HEK293 (cell line): Measurements from ENCODE around the gene TLL1.

Experiments
- CTCF ChIA-PET: fragments of 350-600 bp; formaldehyde crosslinking; extraction: SDS; loops from one replicate; lab custom pipeline; 2021; ENCODE audit warnings: antibody characterized with exemption; lab: Yijun Ruan, JAX
- POLR2A ChIA-PET: fragments of 300-600 bp; formaldehyde crosslinking; extraction: SDS; loops from one replicate; lab custom pipeline; 2020; ENCODE audit warnings: antibody characterized with exemption, inconsistent platforms; lab: Yijun Ruan, JAX
- H3K27ac ChIP-seq: fragments of 200-500 bp; sonication (Bioruptor generic); 2 replicates; pipeline ENCODE4 v1.5.1; 2014; ENCODE audit warnings: low read depth, low read length, control low read depth, inconsistent platforms; ENCODE audit errors: extremely low read depth
- H3K36me3 ChIP-seq, 2 experiments: fragments of 200-500 bp in 1 of 2; sonication (Bioruptor generic) in 1 of 2; 1 replicate in 1 of 2; 2 replicates in 1 of 2; pipeline ENCODE4 v1.5.1; 2014 to 2017; ENCODE audit warnings: inconsistent platforms in 2 of 2, low read length in 2 of 2; ENCODE audit not compliant: control insufficient read depth in 2 of 2, insufficient read depth in 1 of 2
- H3K4me1 ChIP-seq: fragments of 200-500 bp; sonication (Bioruptor generic); 2 replicates; pipeline ENCODE4 v1.5.1; 2014; ENCODE audit warnings: mild to moderate bottlenecking, low read length, inconsistent platforms; ENCODE audit not compliant: control insufficient read depth, insufficient read depth
- H3K4me3 ChIP-seq: 2 replicates; pipeline ENCODE4 v1.5.1; 2011; ENCODE audit warnings: low read depth, mild to moderate bottlenecking, control low read depth, low read length, moderate library complexity
- H3K9me3 ChIP-seq: fragments of 200-500 bp; sonication (Bioruptor generic); 2 replicates; pipeline ENCODE4 v1.5.1; 2014; ENCODE audit warnings: low read depth, low read length, inconsistent platforms; ENCODE audit not compliant: control insufficient read depth, insufficient read depth
- ATF2 ChIP-seq: fragments of 450-650 bp; formaldehyde crosslinking; IDR thresholded peaks from 2 replicates; pipeline ENCODE4 v1.5.1; 2016; ENCODE audit warnings: missing biosample characterization, missing genetic modification characterization, low read depth
- BCL11B ChIP-seq: fragments of 450-650 bp; formaldehyde crosslinking; IDR thresholded peaks from 2 replicates; pipeline ENCODE4 v1.5.1; 2016; ENCODE audit warnings: low read depth, missing biosample characterization, missing genetic modification characterization
- HOXC10 ChIP-seq: sonication (generic); formaldehyde crosslinking; IDR thresholded peaks from 2 replicates; pipeline ENCODE4 v1.8.1; 2023; ENCODE audit warnings: mild to moderate bottlenecking, missing genetic modification reagents
- IKZF3 ChIP-seq: fragments of 450-650 bp; IDR thresholded peaks from 2 replicates; pipeline ENCODE4 v1.5.0; 2018; ENCODE audit warnings: missing biosample characterization, mild to moderate bottlenecking, missing genetic modification characterization, moderate library complexity
- MEIS1 ChIP-seq: sonication (generic); formaldehyde crosslinking; IDR thresholded peaks from 2 replicates; pipeline ENCODE4 v1.8.1; 2022; ENCODE audit warnings: missing genetic modification reagents, mild to moderate bottlenecking, borderline replicate concordance
- RBAK ChIP-seq: fragments of 450-650 bp; formaldehyde crosslinking; IDR thresholded peaks from 2 replicates; pipeline ENCODE4 v1.5.1; 2016; ENCODE audit warnings: missing biosample characterization, missing genetic modification characterization
- SCRT1 ChIP-seq: fragments of 450-650 bp; formaldehyde crosslinking; IDR thresholded peaks from 2 replicates; pipeline ENCODE4 v1.5.1; 2016; ENCODE audit warnings: missing biosample characterization, missing genetic modification characterization, borderline replicate concordance
- SCRT2 ChIP-seq: fragments of 450-650 bp; formaldehyde crosslinking; IDR thresholded peaks from 2 replicates; pipeline ENCODE4 v1.5.1; 2016; ENCODE audit warnings: missing biosample characterization, missing genetic modification characterization
- TCF7L2 ChIP-seq: IDR thresholded peaks from 2 replicates; pipeline ENCODE4 v1.6.1; 2011; ENCODE audit warnings: low read depth, mild to moderate bottlenecking, inconsistent platforms, low read length, moderate library complexity, borderline replicate concordance
- ZBTB10 ChIP-seq: fragments of 450-650 bp; formaldehyde crosslinking; IDR thresholded peaks from 2 replicates; pipeline ENCODE4 v1.5.1; 2016; ENCODE audit warnings: missing biosample characterization, missing genetic modification characterization
- ZBTB49 ChIP-seq: fragments of 450-650 bp; formaldehyde crosslinking; IDR thresholded peaks from 2 replicates; pipeline ENCODE4 v1.5.1; 2016; ENCODE audit warnings: missing biosample characterization, missing genetic modification characterization, low read depth
- ZNF155 ChIP-seq: fragments of 450-650 bp; formaldehyde crosslinking; IDR thresholded peaks from 2 replicates; pipeline ENCODE4 v1.5.1; 2016; ENCODE audit warnings: missing biosample characterization, missing genetic modification characterization
- ZNF48 ChIP-seq: fragments of 450-650 bp; formaldehyde crosslinking; IDR thresholded peaks from 2 replicates; pipeline ENCODE4 v1.5.1; 2016; ENCODE audit warnings: missing biosample characterization, missing genetic modification characterization
- ZNF488 ChIP-seq: fragments of 450-650 bp; formaldehyde crosslinking; IDR thresholded peaks from 2 replicates; pipeline ENCODE4 v1.5.1; 2016; ENCODE audit warnings: missing biosample characterization, missing genetic modification characterization
- ZNF510 ChIP-seq: fragments of 450-650 bp; formaldehyde crosslinking; IDR thresholded peaks from 2 replicates; pipeline ENCODE4 v1.5.1; 2018; ENCODE audit warnings: mild to moderate bottlenecking, missing genetic modification characterization, missing biosample characterization; ENCODE audit not compliant: insufficient replicate concordance
- ZNF560 ChIP-seq: fragments of 450-650 bp; formaldehyde crosslinking; IDR thresholded peaks from 2 replicates; pipeline ENCODE4 v1.5.1; 2017; ENCODE audit warnings: missing biosample characterization, missing genetic modification characterization, borderline replicate concordance
- ZNF670 ChIP-seq: fragments of 450-650 bp; formaldehyde crosslinking; IDR thresholded peaks from 2 replicates; pipeline ENCODE4 v1.5.1; 2016; ENCODE audit warnings: missing biosample characterization, missing genetic modification characterization, low read depth
- ZNF692 ChIP-seq: fragments of 450-650 bp; formaldehyde crosslinking; IDR thresholded peaks from 2 replicates; pipeline ENCODE4 v1.5.1; 2016; ENCODE audit warnings: missing biosample characterization, missing genetic modification characterization
- ZNF785 ChIP-seq: fragments of 450-650 bp; formaldehyde crosslinking; IDR thresholded peaks from 2 replicates; pipeline ENCODE4 v1.5.1; 2016; ENCODE audit warnings: missing biosample characterization, missing genetic modification characterization
- ZSCAN16 ChIP-seq: fragments of 450-650 bp; formaldehyde crosslinking; IDR thresholded peaks from 2 replicates; pipeline ENCODE4 v1.5.1; 2016; ENCODE audit warnings: missing biosample characterization, missing genetic modification characterization
- ZSCAN4 ChIP-seq: fragments of 450-650 bp; formaldehyde crosslinking; IDR thresholded peaks from 2 replicates; pipeline ENCODE4 v1.5.1; 2017; ENCODE audit warnings: missing biosample characterization, missing genetic modification characterization

TLL1 gene

GRCh38 chr4:166104623-166105022, 231.6 kb downstream of the TLL1 start:
- Histone ChIP-seq H3K4me3 (no peak overlapping the region), H3K36me3 (no peaks in the 10 kb centered on the region), H3K27ac (no peak overlapping the region), H3K4me1 (no peaks in the 10 kb centered on the region), H3K9me3 (no peaks in the 10 kb centered on the region)
- ChIA-PET CTCF (no interaction called here), POLR2A (no interaction called here)
- no peak for TF ChIP-seq ZNF785 (tag by site-specific recombination)
- no peak for TF ChIP-seq ZNF155 (tag by site-specific recombination)

- H3K36me3 ChIP-seq = no peaks in the 10 kb centered on the region
- H3K4me1 ChIP-seq = no peaks in the 10 kb centered on the region
Measured at GRCh38 chr4:166121897-166122296, 248.9 kb downstream of the TLL1 start.

More at GRCh38 chr4:166121897-166122296, 248.9 kb downstream of the TLL1 start:
- Histone ChIP-seq H3K9me3 (no peaks in the 10 kb centered on the region), H3K4me3 (no peak overlapping the region), H3K27ac (no peak overlapping the region)
- CTCF ChIA-PET = no interaction called here
- POLR2A ChIA-PET = no interaction called here
- TF ChIP-seq ZNF692 (tag by site-specific recombination) = no peak
- TF ChIP-seq RBAK (tag by site-specific recombination) = no peak
- TF ChIP-seq ZBTB10 (tag by site-specific recombination) = no peak
- TF ChIP-seq ZBTB49 (tag by site-specific recombination) = no peak
- no peak for TF ChIP-seq TCF7L2
- TF ChIP-seq ZSCAN16 (tag by site-specific recombination) = no peak
- TF ChIP-seq ZNF670 = no peak
- no peak for TF ChIP-seq IKZF3
- no peak for TF ChIP-seq MEIS1 (CRISPR knock-in tag)
- no peak for TF ChIP-seq ATF2 (tag by site-specific recombination)
- TF ChIP-seq ZSCAN4 (tag by site-specific recombination) = no peak
- no peak for TF ChIP-seq ZNF510
- no peak for TF ChIP-seq BCL11B (tag by site-specific recombination)
- no peak for TF ChIP-seq ZNF560
- TF ChIP-seq ZNF488 (tag by site-specific recombination) = no peak
- no peak for TF ChIP-seq HOXC10
- no peak for TF ChIP-seq SCRT2 (tag by site-specific recombination)
- no peak for TF ChIP-seq SCRT1
- TF ChIP-seq ZNF48 (tag by site-specific recombination) = no peak
